ENCODE results near the gene HDAC5.
"Not testable (repeated sequence)": the region's sequence is repeated elsewhere in the genome, so short reads cannot be mapped to it uniquely, and the experiment has no call there.

HDAC5 gene

GRCh38 chr17:44128383-44128782 lies 4.9 kb upstream of the HDAC5 start:
- no peak overlapping the region for H3K27ac ChIP-seq
- H3K9me3 ChIP-seq: no peaks in the 10 kb centered on the region
- no peak overlapping the region for H3K4me3 ChIP-seq (ENCODE audit: low read depth in 1 of 2, low read length in 1 of 2)
- H3K36me3 ChIP-seq: no peaks in the 10 kb centered on the region
- no peak for TF ChIP-seq CTCF (IDR thresholded peaks at IDR 0.05)
- no peaks in the 10 kb centered on the region for H3K27me3 ChIP-seq
- H3K4me1 ChIP-seq (ENCODE audit: control insufficient read depth in 1 of 2, insufficient read depth in 1 of 2, low read depth in 1 of 2, low read length in 1 of 2): peaks cover 11 to 13% of the 10 kb centered on the region in 2 experiments

- H3K4me3 ChIP-seq (ENCODE audit: low read depth in 1 of 2, low read length in 1 of 2): peak overlapping the region; percentile 94
- TF ChIP-seq CTCF (IDR thresholded peaks at IDR 0.05): no peak
- H3K27me3 ChIP-seq: no peaks in the 10 kb centered on the region
- H3K9me3 ChIP-seq: no peaks in the 10 kb centered on the region
- peaks cover 13% of the 10 kb centered on the region for H3K36me3 ChIP-seq
- peaks cover 22 to 27% of the 10 kb centered on the region in 2 experiments for H3K4me1 ChIP-seq (ENCODE audit: control insufficient read depth in 1 of 2, insufficient read depth in 1 of 2, low read depth in 1 of 2, low read length in 1 of 2)
- peak overlapping the region; percentile 98 for H3K27ac ChIP-seq
Observed at GRCh38 chr17:44124118-44124438, 637 bp upstream of the HDAC5 start.

- TF ChIP-seq CTCF (IDR thresholded peaks at IDR 0.05): no peak
- H3K9me3 ChIP-seq: no peaks in the 10 kb centered on the region
- H3K36me3 ChIP-seq: peaks cover 15% of the 10 kb centered on the region
- H3K27ac ChIP-seq: peak overlapping the region; percentile 98
- no peaks in the 10 kb centered on the region for H3K27me3 ChIP-seq
- peaks cover 22 to 27% of the 10 kb centered on the region in 2 experiments for H3K4me1 ChIP-seq (ENCODE audit: control insufficient read depth in 1 of 2, insufficient read depth in 1 of 2, low read depth in 1 of 2, low read length in 1 of 2)
- peak overlapping the region; percentile 94 for H3K4me3 ChIP-seq (ENCODE audit: low read depth in 1 of 2, low read length in 1 of 2)
Observed at GRCh38 chr17:44122816-44123355, 555 bp downstream of the HDAC5 start.

GRCh38 chr17:44121997-44122815 lies 1.2 kb downstream of the HDAC5 start:
- peaks cover 20% of the 10 kb centered on the region for H3K36me3 ChIP-seq
- H3K27ac ChIP-seq: peak overlapping the region; percentile 98
- no peaks in the 10 kb centered on the region for H3K9me3 ChIP-seq
- H3K27me3 ChIP-seq: no peaks in the 10 kb centered on the region
- peaks cover 22 to 27% of the 10 kb centered on the region in 2 experiments for H3K4me1 ChIP-seq (ENCODE audit: control insufficient read depth in 1 of 2, insufficient read depth in 1 of 2, low read depth in 1 of 2, low read length in 1 of 2)
- peak overlapping the region; percentile 94 for H3K4me3 ChIP-seq (ENCODE audit: low read depth in 1 of 2, low read length in 1 of 2)
- TF ChIP-seq CTCF (IDR thresholded peaks at IDR 0.05): no peak

- Histone ChIP-seq H3K9me3 (no peaks in the 10 kb centered on the region), H3K4me3 (ENCODE audit: low read depth in 1 of 2, low read length in 1 of 2) (no peak overlapping the region), H3K27ac (no peak overlapping the region), H3K36me3 (peaks cover 31% of the 10 kb centered on the region), H3K4me1 (ENCODE audit: control insufficient read depth in 1 of 2, insufficient read depth in 1 of 2, low read depth in 1 of 2, low read length in 1 of 2) (peaks cover 22 to 27% of the 10 kb centered on the region in 2 experiments), H3K27me3 (no peaks in the 10 kb centered on the region)
- TF ChIP-seq CTCF (IDR thresholded peaks at IDR 0.05): no peak
Observed at GRCh38 chr17:44120851-44121605, 2.4 kb downstream of the HDAC5 start.

- not testable (repeated sequence) for H3K27ac ChIP-seq; H3K27me3 ChIP-seq; H3K4me3 ChIP-seq (ENCODE audit: low read depth in 1 of 2, low read length in 1 of 2); H3K9me3 ChIP-seq
- peaks cover 39% of the 10 kb centered on the region for H3K36me3 ChIP-seq
- H3K4me1 ChIP-seq (ENCODE audit: control insufficient read depth in 1 of 2, insufficient read depth in 1 of 2, low read depth in 1 of 2, low read length in 1 of 2): peaks cover 22 to 27% of the 10 kb centered on the region in 2 experiments
Observed at GRCh38 chr17:44120281-44120680, 3.2 kb downstream of the HDAC5 start.
